ENCODE data around the gene NKD1.
A peak's percentile ranks its signal among the peaks of the same experiment; 100 is the strongest.

Gene NKD1

GRCh38 chr16:50566014-50566962 is 18.1 kb downstream of the NKD1 start:
- Histone ChIP-seq H3K36me3 (ENCODE audit: insufficient read depth, low read length) (peaks cover 3% of the 10 kb centered on the region), H3K27me3 (ENCODE audit: control insufficient read depth in 1 of 2, insufficient read depth in 2 of 2, low read length in 2 of 2) (no peaks in the 10 kb centered on the region), H3K4me1 (ENCODE audit: insufficient read depth, low read length) (peaks cover 18% of the 10 kb centered on the region), H3K9ac (ENCODE audit: low read length) (no peak overlapping the region), H3K9me3 (ENCODE audit: low read length) (no peaks in the 10 kb centered on the region), H3K27ac (ENCODE audit: low read depth, low read length) (no peak overlapping the region), H3K4me3 (ENCODE audit: low read depth in 1 of 2, low read length in 2 of 2) (no peak overlapping the region)

- H3K4me1 ChIP-seq (ENCODE audit: insufficient read depth, low read length), result peaks cover 18% of the 10 kb centered on the region
- no peaks in the 10 kb centered on the region for H3K27me3 ChIP-seq (ENCODE audit: control insufficient read depth in 1 of 2, insufficient read depth in 2 of 2, low read length in 2 of 2)
- no peak overlapping the region for H3K4me3 ChIP-seq (ENCODE audit: low read depth in 1 of 2, low read length in 2 of 2)
- H3K36me3 ChIP-seq (ENCODE audit: insufficient read depth, low read length), result no peaks in the 10 kb centered on the region
- H3K9me3 ChIP-seq (ENCODE audit: low read length), result no peaks in the 10 kb centered on the region
- no peak overlapping the region for H3K27ac ChIP-seq (ENCODE audit: low read depth, low read length)
- H3K9ac ChIP-seq (ENCODE audit: low read length), result no peak overlapping the region
Observed at GRCh38 chr16:50567651-50568050, 19.5 kb downstream of the NKD1 start.

DNA sequence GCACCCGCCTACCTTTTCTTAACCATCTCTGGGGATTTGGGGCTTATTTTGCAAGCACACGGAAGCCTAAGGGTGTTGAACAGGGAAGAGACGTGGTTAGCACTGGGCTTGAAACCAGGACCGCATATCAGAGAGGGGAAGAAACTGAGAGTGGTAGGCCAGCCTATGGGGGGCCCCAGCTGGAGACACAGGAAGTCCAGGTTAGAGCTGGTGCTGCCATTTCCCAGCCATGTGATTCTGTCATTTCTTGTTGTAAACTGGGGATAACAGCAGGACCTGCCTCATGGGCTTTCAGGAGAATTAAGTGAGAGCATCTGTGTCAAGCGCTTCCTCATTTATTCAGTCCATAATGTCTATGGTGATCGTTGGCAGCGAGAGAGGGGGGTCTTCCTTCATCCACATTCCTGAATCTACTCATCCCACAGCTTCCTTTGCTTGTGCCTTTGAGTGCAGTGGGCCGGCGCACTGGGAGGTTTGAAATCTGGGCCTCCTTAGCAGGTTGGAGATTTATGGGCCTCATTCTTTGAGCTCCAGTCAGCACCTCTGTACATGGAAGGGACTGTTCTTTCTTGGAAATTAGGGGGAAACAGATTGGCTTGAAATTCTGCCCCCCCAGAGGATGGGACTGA is 20.1 kb downstream of the NKD1 start:
- Histone ChIP-seq H3K9ac (ENCODE audit: low read length) (no peak overlapping the region), H3K27me3 (ENCODE audit: control insufficient read depth in 1 of 2, insufficient read depth in 2 of 2, low read length in 2 of 2) (no peaks in the 10 kb centered on the region), H3K4me1 (ENCODE audit: insufficient read depth, low read length) (peaks cover 23% of the 10 kb centered on the region), H3K9me3 (ENCODE audit: low read length) (no peaks in the 10 kb centered on the region), H3K4me3 (ENCODE audit: low read depth in 1 of 2, low read length in 2 of 2) (no peak overlapping the region), H3K27ac (ENCODE audit: low read depth, low read length) (no peak overlapping the region), H3K36me3 (ENCODE audit: insufficient read depth, low read length) (no peaks in the 10 kb centered on the region)

DNA sequence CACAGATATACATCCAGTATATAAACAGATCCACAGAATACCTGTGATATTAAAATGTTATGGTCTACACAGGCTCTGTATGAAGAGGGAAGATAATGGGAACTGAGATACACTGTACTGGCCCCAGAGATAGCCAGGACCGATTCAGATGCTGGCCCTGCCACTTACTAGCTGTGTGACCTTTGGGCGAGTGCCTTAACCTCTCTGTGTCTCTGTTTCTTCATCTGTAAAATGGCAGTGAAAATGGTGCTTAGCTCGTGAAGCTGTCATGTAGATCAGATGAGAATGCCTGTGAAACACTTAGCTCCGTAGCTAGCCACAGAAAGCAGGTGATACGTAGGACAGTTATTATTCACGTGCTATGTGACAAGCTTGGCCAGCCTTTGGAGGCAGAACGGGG is 22.2 kb downstream of the NKD1 start:
- Histone ChIP-seq H3K36me3 (ENCODE audit: insufficient read depth, low read length) (no peaks in the 10 kb centered on the region), H3K4me1 (ENCODE audit: insufficient read depth, low read length) (peaks cover 35% of the 10 kb centered on the region), H3K9me3 (ENCODE audit: low read length) (no peaks in the 10 kb centered on the region), H3K4me3 (ENCODE audit: low read depth in 1 of 2, low read length in 2 of 2) (no peak overlapping the region), H3K27me3 (ENCODE audit: control insufficient read depth in 1 of 2, insufficient read depth in 2 of 2, low read length in 2 of 2) (no peaks in the 10 kb centered on the region), H3K27ac (ENCODE audit: low read depth, low read length) (no peak overlapping the region), H3K9ac (ENCODE audit: low read length) (no peak overlapping the region)

- H3K27me3 ChIP-seq (ENCODE audit: control insufficient read depth in 1 of 2, insufficient read depth in 2 of 2, low read length in 2 of 2), result no peaks in the 10 kb centered on the region
- H3K36me3 ChIP-seq (ENCODE audit: insufficient read depth, low read length), result no peaks in the 10 kb centered on the region
- peaks cover 42% of the 10 kb centered on the region for H3K4me1 ChIP-seq (ENCODE audit: insufficient read depth, low read length)
- no peak overlapping the region for H3K9ac ChIP-seq (ENCODE audit: low read length)
- no peak overlapping the region for H3K27ac ChIP-seq (ENCODE audit: low read depth, low read length)
- no peak overlapping the region for H3K4me3 ChIP-seq (ENCODE audit: low read depth in 1 of 2, low read length in 2 of 2)
- H3K9me3 ChIP-seq (ENCODE audit: low read length), result no peaks in the 10 kb centered on the region
Observed at GRCh38 chr16:50570808-50571598, 22.8 kb downstream of the NKD1 start.

DNA sequence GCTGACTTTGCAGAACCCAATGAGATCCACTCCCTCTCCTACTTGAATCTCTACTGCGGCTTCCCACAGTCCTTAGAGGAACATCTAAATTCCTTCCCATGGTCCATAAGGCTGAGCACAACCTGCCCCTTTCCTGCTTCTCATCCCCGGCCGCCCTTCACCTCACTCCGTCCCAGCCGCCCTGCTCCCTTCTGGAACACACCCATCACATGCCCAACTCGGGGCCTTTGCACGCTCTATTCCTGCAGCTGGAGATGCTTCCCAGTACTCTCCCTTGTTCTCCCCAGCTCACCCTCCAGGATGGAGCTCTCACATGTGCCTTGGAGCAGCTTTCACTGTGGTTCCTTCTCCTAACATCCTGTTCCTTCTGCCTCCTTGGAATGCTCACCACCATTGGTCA is 23.6 kb downstream of the NKD1 start:
- peaks cover 50% of the 10 kb centered on the region for H3K4me1 ChIP-seq (ENCODE audit: insufficient read depth, low read length)
- no peak overlapping the region for H3K9ac ChIP-seq (ENCODE audit: low read length)
- no peaks in the 10 kb centered on the region for H3K9me3 ChIP-seq (ENCODE audit: low read length)
- no peak overlapping the region for H3K27ac ChIP-seq (ENCODE audit: low read depth, low read length)
- no peak overlapping the region for H3K4me3 ChIP-seq (ENCODE audit: low read depth in 1 of 2, low read length in 2 of 2)
- no peaks in the 10 kb centered on the region for H3K27me3 ChIP-seq (ENCODE audit: control insufficient read depth in 1 of 2, insufficient read depth in 2 of 2, low read length in 2 of 2)
- no peaks in the 10 kb centered on the region for H3K36me3 ChIP-seq (ENCODE audit: insufficient read depth, low read length)

GRCh38 chr16:50572700-50573099 is 24.5 kb downstream of the NKD1 start:
- H3K4me1 ChIP-seq (ENCODE audit: insufficient read depth, low read length), result peaks cover 49% of the 10 kb centered on the region
- H3K27me3 ChIP-seq (ENCODE audit: control insufficient read depth in 1 of 2, insufficient read depth in 2 of 2, low read length in 2 of 2), result no peaks in the 10 kb centered on the region
- no peaks in the 10 kb centered on the region for H3K36me3 ChIP-seq (ENCODE audit: insufficient read depth, low read length)
- H3K27ac ChIP-seq (ENCODE audit: low read depth, low read length), result no peak overlapping the region
- no peak overlapping the region for H3K9ac ChIP-seq (ENCODE audit: low read length)
- H3K4me3 ChIP-seq (ENCODE audit: low read depth in 1 of 2, low read length in 2 of 2), result no peak overlapping the region
- H3K9me3 ChIP-seq (ENCODE audit: low read length), result no peaks in the 10 kb centered on the region

DNA sequence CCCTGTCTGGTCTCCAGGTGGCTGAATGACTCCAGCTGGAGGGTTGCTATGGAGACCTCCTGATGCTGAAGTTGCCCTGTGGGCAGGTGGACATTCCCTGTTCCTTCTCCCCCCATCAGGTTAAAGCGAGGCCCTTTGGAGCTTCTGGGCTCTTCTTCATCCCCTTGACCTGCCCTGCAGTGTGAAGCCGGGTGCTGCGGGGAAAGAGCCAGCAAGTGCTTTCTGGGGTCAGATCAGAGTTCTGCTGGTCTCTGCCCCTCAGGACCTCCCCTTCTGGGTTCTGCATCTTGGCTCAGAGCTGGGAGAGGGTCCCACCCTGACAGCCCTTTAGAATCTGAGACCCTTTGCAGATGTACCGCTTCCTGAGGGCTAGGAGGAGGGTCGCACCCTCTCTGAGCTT is 25.1 kb downstream of the NKD1 start:
- no peaks in the 10 kb centered on the region for H3K9me3 ChIP-seq (ENCODE audit: low read length)
- no peak overlapping the region for H3K9ac ChIP-seq (ENCODE audit: low read length)
- H3K27ac ChIP-seq (ENCODE audit: low read depth, low read length), result no peak overlapping the region
- no peaks in the 10 kb centered on the region for H3K36me3 ChIP-seq (ENCODE audit: insufficient read depth, low read length)
- H3K27me3 ChIP-seq (ENCODE audit: control insufficient read depth in 1 of 2, insufficient read depth in 2 of 2, low read length in 2 of 2), result no peaks in the 10 kb centered on the region
- H3K4me1 ChIP-seq (ENCODE audit: insufficient read depth, low read length), result peaks cover 43% of the 10 kb centered on the region
- H3K4me3 ChIP-seq (ENCODE audit: low read depth in 1 of 2, low read length in 2 of 2), result no peak overlapping the region

DNA sequence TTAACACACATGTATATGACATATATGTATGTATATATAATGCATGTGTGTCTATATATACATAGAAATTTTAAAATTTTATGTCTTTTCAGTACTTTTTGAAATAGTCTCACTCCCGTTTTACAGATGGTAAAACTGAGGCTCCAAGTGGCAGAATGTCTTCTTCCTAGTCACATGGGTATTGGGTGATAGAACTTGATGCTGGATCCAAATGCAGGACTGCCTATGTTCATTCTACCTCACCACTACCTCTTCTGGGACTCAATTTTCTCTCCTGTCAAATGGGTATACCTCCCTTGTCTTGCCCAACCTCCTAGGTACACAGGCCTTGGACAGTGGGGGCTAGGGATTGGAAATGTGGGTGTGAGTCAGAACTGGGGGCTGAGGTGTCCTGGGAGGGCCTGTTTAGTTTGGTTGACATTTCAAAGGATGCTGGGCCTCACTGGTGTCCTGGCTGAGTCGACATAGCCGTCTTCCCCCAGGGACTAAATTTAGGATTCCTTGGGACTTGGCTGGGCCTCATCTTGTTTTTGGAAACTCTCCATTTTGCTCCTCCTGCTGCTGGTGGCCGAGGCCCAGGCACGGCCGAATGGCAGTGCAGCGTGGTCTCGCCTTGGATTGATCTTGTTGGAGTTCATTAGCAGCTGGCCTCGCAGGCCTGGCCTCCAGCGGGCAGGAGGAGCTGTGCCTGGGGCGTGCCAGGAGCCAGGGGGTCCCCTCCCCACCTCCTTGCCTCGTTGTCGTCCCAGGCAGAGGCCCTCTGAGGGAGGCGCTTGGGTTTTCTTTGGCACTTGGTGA is 25.9 kb downstream of the NKD1 start:
- no peaks in the 10 kb centered on the region for H3K27me3 ChIP-seq (ENCODE audit: control insufficient read depth in 1 of 2, insufficient read depth in 2 of 2, low read length in 2 of 2)
- no peaks in the 10 kb centered on the region for H3K36me3 ChIP-seq (ENCODE audit: insufficient read depth, low read length)
- H3K4me1 ChIP-seq (ENCODE audit: insufficient read depth, low read length), result peaks cover 39% of the 10 kb centered on the region
- no peaks in the 10 kb centered on the region for H3K9me3 ChIP-seq (ENCODE audit: low read length)
- H3K4me3 ChIP-seq (ENCODE audit: low read depth in 1 of 2, low read length in 2 of 2), result no peak overlapping the region
- no peak overlapping the region for H3K9ac ChIP-seq (ENCODE audit: low read length)
- H3K27ac ChIP-seq (ENCODE audit: low read depth, low read length), result peak overlapping the region; percentile 88

DNA sequence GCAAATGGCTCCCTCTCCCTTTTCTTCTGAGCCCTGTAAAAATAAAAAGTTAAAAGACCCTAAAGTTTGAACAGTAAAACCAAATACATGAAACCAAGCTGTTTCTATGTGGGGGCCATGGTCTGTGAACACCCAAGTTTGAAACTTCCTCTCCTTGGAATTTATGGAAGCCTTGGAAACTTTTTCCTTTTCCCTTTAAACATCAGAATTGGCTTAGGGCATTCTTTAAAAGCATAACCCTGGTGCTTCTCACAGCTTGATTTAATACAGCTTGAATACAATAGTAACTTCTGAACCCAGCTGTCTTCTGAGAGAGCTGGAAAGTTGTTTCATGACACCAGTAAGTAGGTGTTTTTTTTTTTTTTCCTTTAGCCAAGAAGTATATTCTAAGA is 26.5 kb downstream of the NKD1 start:
- Histone ChIP-seq H3K9ac (ENCODE audit: low read length) (no peak overlapping the region), H3K4me1 (ENCODE audit: insufficient read depth, low read length) (peaks cover 39% of the 10 kb centered on the region), H3K9me3 (ENCODE audit: low read length) (no peaks in the 10 kb centered on the region)

GRCh38 chr16:50575743-50576142 is 27.5 kb downstream of the NKD1 start:
- Histone ChIP-seq H3K4me3 (ENCODE audit: low read depth in 1 of 2, low read length in 2 of 2) (no peak overlapping the region), H3K27me3 (ENCODE audit: control insufficient read depth in 1 of 2, insufficient read depth in 2 of 2, low read length in 2 of 2) (no peaks in the 10 kb centered on the region), H3K4me1 (ENCODE audit: insufficient read depth, low read length) (peaks cover 48% of the 10 kb centered on the region), H3K27ac (ENCODE audit: low read depth, low read length) (peak overlapping the region; percentile 88), H3K36me3 (ENCODE audit: insufficient read depth, low read length) (no peaks in the 10 kb centered on the region), H3K9ac (ENCODE audit: low read length) (peak overlapping the region; percentile 27), H3K9me3 (ENCODE audit: low read length) (no peaks in the 10 kb centered on the region)

More for the DNA sequence above, 26.5 kb downstream of the NKD1 start:
- no peak overlapping the region for H3K4me3 ChIP-seq (ENCODE audit: low read depth in 1 of 2, low read length in 2 of 2)
- no peaks in the 10 kb centered on the region for H3K27me3 ChIP-seq (ENCODE audit: control insufficient read depth in 1 of 2, insufficient read depth in 2 of 2, low read length in 2 of 2)
- no peaks in the 10 kb centered on the region for H3K36me3 ChIP-seq (ENCODE audit: insufficient read depth, low read length)
- peak overlapping the region; percentile 88 for H3K27ac ChIP-seq (ENCODE audit: low read depth, low read length)
